PFSK-1 (cell line): ENCODE measurements around the gene METTL16.

Experiments used
- FOXP2 ChIP-seq: optimal IDR thresholded peaks from 2 replicates; pipeline ENCODE3; 2011; ENCODE audit warnings: borderline replicate concordance, control low read depth, inconsistent platforms; ENCODE audit not compliant: insufficient read depth; ENCODE audit errors: extremely low read length, extremely low read depth
- TAF1 ChIP-seq: IDR thresholded peaks from 2 replicates; pipeline ENCODE4 v1.6.1; 2012; ENCODE audit warnings: low read length, control low read depth, borderline replicate concordance; ENCODE audit not compliant: insufficient read depth

DNA sequence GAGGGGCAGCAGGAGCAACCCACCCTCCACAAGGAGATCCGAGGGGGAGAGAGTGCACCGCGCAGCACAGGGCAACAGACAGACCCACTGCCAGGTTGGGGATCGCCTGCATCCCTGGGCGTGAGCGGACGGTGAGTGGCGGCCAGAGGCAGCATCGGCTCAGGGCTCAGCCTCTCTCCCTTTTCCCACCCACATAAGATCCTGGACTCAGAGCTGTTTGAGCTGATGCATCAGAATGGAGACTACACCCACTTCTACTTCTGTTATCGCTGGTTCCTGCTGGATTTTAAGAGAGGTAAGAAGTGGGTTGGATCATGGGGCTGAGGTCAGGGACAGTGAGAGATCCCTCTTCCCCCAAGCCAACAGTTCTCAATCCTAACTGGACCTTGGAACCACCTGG, 134.0 kb downstream of the METTL16 start:
- no peak for TF ChIP-seq FOXP2
- TF ChIP-seq TAF1 = no peak
